Prostate gland (tissue), 2 donors: ENCODE results near the gene APOA5.

Source experiments
- POLR2A ChIP-seq: fragments of 450-650 bp; IDR thresholded peaks from one replicate; pipeline ENCODE4 v1.6.1; 2016; ENCODE audit warnings: antibody characterized with exemption, mild to moderate bottlenecking
- POLR2AphosphoS5 ChIP-seq: sonication (generic); formaldehyde crosslinking; IDR thresholded peaks from one replicate; pipeline ENCODE4 v1.6.1; 2017; ENCODE audit warnings: antibody characterized with exemption
- TF ChIP-seq, protein P1 (sequence below), 4 experiments: fragments of 200-600 bp in 2 of 4; fragments of 450-650 bp in 2 of 4; sonication (generic) in 2 of 4; IDR thresholded peaks; 1 replicate in 3 of 4; 2 replicates in 1 of 4; pipeline ENCODE4 v1.5.1; 2016 to 2019; ENCODE audit warnings: antibody characterized with exemption in 4 of 4, mild to moderate bottlenecking in 2 of 4, moderate library complexity in 2 of 4

DNA sequence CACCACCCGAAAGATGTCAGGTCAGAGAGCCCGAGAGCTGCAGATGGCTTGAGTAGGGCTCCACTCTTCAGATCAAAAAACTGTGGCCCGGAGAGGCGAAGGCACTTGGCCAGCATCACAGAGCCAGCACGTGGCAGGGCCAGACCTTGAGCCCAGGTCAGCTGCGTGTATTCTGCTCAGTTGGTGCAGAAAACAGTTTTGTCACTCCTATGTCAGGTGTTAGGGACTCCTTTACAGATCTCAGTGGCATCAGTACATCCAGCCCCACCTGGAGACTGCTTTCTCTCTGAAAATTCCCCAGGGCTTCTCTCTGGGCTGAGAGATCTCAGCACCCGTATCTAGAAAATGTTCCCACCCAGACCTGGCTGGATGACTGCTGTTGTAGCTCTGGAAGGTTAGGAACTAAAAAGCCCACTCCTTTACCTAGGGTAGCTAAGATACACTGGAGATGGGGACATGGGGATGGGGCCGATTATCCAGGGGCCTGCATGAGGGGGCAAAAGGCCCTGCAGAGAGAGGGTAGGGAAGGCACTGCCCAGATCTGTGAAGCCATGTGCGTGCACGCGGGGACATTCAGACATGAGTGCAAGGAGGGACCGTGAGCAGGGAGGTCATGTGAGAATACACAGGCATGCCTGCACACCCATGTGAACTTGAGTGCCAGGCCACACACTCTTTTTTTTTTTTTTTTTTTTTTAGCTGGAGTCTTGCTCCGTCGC, 42.3 kb upstream of the APOA5 start:
- TF ChIP-seq, protein P1, sequence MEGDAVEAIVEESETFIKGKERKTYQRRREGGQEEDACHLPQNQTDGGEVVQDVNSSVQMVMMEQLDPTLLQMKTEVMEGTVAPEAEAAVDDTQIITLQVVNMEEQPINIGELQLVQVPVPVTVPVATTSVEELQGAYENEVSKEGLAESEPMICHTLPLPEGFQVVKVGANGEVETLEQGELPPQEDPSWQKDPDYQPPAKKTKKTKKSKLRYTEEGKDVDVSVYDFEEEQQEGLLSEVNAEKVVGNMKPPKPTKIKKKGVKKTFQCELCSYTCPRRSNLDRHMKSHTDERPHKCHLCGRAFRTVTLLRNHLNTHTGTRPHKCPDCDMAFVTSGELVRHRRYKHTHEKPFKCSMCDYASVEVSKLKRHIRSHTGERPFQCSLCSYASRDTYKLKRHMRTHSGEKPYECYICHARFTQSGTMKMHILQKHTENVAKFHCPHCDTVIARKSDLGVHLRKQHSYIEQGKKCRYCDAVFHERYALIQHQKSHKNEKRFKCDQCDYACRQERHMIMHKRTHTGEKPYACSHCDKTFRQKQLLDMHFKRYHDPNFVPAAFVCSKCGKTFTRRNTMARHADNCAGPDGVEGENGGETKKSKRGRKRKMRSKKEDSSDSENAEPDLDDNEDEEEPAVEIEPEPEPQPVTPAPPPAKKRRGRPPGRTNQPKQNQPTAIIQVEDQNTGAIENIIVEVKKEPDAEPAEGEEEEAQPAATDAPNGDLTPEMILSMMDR (IDR thresholded peaks at IDR 0.05): no peak
- TF ChIP-seq POLR2AphosphoS5 (no peak), POLR2A (no peak)
